BJ (cell line): Measurements from ENCODE around the gene RHBG. TPM values are rescaled to one million over a fixed set of nuclear protein-coding genes. Genes with fewer than 3 reads are reported as not detected.

Source experiments
- CTCF ChIA-PET: fragments of 350-600 bp; formaldehyde crosslinking; extraction: SDS; loops from one replicate; lab custom pipeline; 2021; ENCODE audit warnings: antibody characterized with exemption, inconsistent platforms; lab: Yijun Ruan, JAX
- POLR2A ChIA-PET: fragments of 300-600 bp; sonication (Branson Sonifier 250); formaldehyde crosslinking; extraction: SDS; loops from one replicate; lab custom pipeline; 2021; ENCODE audit warnings: antibody characterized with exemption; lab: Charles Lee
- DNase-seq: peaks from one replicate; pipeline ENCODE4 v3.0.0-alpha.2; 2011; ENCODE audit warnings: low read depth
- H3K27me3 ChIP-seq: 2 replicates; pipeline ENCODE4 v1.6.0; 2011; ENCODE audit warnings: low read length; ENCODE audit not compliant: control insufficient read depth, insufficient read depth
- H3K36me3 ChIP-seq: 2 replicates; pipeline ENCODE4 v1.5.1; 2011; ENCODE audit warnings: low read length; ENCODE audit not compliant: control insufficient read depth, insufficient read depth
- H3K4me3 ChIP-seq: 2 replicates; pipeline ENCODE4 v1.5.1; 2011; ENCODE audit warnings: low read depth, mild to moderate bottlenecking, control low read depth, low read length
- CTCF ChIP-seq: IDR thresholded peaks from 2 replicates; pipeline ENCODE4 v1.5.1; 2011; ENCODE audit warnings: low read depth, mild to moderate bottlenecking, control low read depth, inconsistent platforms, low read length, moderate library complexity; ENCODE audit not compliant: insufficient read depth
- polyA plus RNA-seq: library from polyadenylated mRNA; depleted of rRNA; stranded (reverse); fragments of >200 nt; gene quantifications from 2 replicates; pipeline ENCODE4 v1.2.3, GENCODE V29; 2011

RHBG gene
- polyA plus RNA-seq, 1 experiment: not detected

- ChIA-PET CTCF (interaction anchor here (0.6 to 2.0 kb wide), 12 partner anchors 9 to 249 kb away, joined by 3 to 15 read pairs (median 4); no protein-coding TSS in a partner anchor), POLR2A (no interaction called here)
- DNase-seq: no peak
- Histone ChIP-seq H3K36me3 (no peaks in the 10 kb centered on the region), H3K4me3 (no peak overlapping the region), H3K27me3 (peaks cover 19% of the 10 kb centered on the region)
- TF ChIP-seq CTCF: peak; percentile 98
These were observed 12.0 kb upstream of the RHBG start for GRCh38 chr1:156356875-156357534.

DNA sequence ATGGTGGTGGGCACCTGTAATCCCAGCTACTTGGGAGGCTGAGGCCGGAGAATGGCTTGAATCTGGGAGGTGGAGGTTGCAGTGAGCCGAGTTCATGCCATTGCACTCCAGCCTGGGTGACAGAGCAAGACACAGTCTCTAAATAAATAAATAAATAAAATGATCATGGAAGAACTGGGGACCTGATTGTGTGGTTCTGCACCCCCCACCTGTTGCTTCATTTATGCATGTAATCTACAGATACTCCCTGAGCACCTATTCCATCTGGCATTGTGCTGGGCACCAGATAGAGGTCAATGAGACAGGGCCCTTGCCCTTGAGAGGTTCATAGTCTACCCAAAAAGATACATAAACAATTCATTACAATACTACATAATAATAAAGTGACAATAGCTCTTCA, 11.0 kb upstream of the RHBG start:
- no peak for DNase-seq
- POLR2A ChIA-PET: no interaction called here
- no peaks in the 10 kb centered on the region for H3K36me3 ChIP-seq
- no peak for TF ChIP-seq CTCF
- CTCF ChIA-PET: interaction anchor here (0.6 to 2.8 kb wide), 13 partner anchors 10 to 261 kb away, joined by 3 to 16 read pairs (median 4); partner anchors contain the start of gene NAXE
- peaks cover 17% of the 10 kb centered on the region for H3K27me3 ChIP-seq
- H3K4me3 ChIP-seq: no peak overlapping the region

GRCh38 chr1:156358641-156359040, 10.4 kb upstream of the RHBG start:
- Histone ChIP-seq H3K27me3 (peaks cover 17% of the 10 kb centered on the region), H3K36me3 (no peaks in the 10 kb centered on the region), H3K4me3 (no peak overlapping the region)
- ChIA-PET POLR2A (interaction anchor here (0.6 kb wide), 1 partner anchor 126 kb away, joined by 3 read pairs; no protein-coding TSS in a partner anchor), CTCF (interaction anchor here (0.7 to 3.1 kb wide), 19 partner anchors 10 to 361 kb away, joined by 3 to 28 read pairs (median 5); partner anchors contain the start of genes NAXE, RHBG, SMG5 and TMEM79)
- DNase-seq: no peak
- TF ChIP-seq CTCF: no peak

GRCh38 chr1:156359249-156359648, 9.8 kb upstream of the RHBG start:
- POLR2A ChIA-PET: interaction anchor here (0.6 kb wide), 1 partner anchor 126 kb away, joined by 3 read pairs; no protein-coding TSS in a partner anchor

More at GRCh38 chr1:156359249-156359648, 9.8 kb upstream of the RHBG start:
- Histone ChIP-seq H3K36me3 (no peaks in the 10 kb centered on the region), H3K27me3 (peaks cover 17% of the 10 kb centered on the region), H3K4me3 (no peak overlapping the region)
- TF ChIP-seq CTCF: no peak
- DNase-seq: no peak
- CTCF ChIA-PET: interaction anchor here (0.7 to 3.1 kb wide), 25 partner anchors 10 to 360 kb away, joined by 3 to 28 read pairs (median 4); partner anchors contain the start of genes RHBG, SMG5 and TMEM79
